GM12874 (cell line): Measurements from ENCODE around the gene PAFAH1B1.

Experiments
- TF ChIP-seq, protein P1 (sequence below): IDR thresholded peaks from 2 replicates; pipeline ENCODE4 v1.5.1; 2011; ENCODE audit warnings: low read depth, mild to moderate bottlenecking, control low read depth, low read length, moderate library complexity; ENCODE audit not compliant: insufficient read depth

The PAFAH1B1 gene

DNA sequence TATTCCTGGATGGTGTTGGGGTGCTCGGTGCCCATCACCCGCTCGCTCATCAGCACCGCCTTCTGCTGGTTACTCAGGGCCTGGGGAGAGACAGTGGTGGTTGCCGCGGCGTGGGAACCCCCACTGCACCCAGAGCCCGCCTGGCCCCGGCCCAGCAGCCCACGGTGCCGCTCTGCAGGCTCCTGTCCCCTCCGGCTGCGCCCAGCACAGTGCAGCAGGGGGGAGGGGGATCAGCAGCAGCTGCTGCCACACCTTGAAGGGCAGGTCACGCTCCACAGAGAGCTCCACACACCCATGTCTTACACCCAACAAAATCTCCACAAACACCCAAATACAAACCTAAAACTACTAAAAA is 99.3 kb downstream of the PAFAH1B1 start:
- TF ChIP-seq, protein P1, sequence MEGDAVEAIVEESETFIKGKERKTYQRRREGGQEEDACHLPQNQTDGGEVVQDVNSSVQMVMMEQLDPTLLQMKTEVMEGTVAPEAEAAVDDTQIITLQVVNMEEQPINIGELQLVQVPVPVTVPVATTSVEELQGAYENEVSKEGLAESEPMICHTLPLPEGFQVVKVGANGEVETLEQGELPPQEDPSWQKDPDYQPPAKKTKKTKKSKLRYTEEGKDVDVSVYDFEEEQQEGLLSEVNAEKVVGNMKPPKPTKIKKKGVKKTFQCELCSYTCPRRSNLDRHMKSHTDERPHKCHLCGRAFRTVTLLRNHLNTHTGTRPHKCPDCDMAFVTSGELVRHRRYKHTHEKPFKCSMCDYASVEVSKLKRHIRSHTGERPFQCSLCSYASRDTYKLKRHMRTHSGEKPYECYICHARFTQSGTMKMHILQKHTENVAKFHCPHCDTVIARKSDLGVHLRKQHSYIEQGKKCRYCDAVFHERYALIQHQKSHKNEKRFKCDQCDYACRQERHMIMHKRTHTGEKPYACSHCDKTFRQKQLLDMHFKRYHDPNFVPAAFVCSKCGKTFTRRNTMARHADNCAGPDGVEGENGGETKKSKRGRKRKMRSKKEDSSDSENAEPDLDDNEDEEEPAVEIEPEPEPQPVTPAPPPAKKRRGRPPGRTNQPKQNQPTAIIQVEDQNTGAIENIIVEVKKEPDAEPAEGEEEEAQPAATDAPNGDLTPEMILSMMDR = no peak

- TF ChIP-seq, protein P1 = no peak
Observed at GRCh38 chr17:2693561-2694380, 100.3 kb downstream of the PAFAH1B1 start.

- TF ChIP-seq, protein P1 = no peak
Observed at GRCh38 chr17:2694381-2695242, 101.2 kb downstream of the PAFAH1B1 start.

GRCh38 chr17:2695243-2695960 is 101.9 kb downstream of the PAFAH1B1 start:
- TF ChIP-seq, protein P1 = no peak

DNA sequence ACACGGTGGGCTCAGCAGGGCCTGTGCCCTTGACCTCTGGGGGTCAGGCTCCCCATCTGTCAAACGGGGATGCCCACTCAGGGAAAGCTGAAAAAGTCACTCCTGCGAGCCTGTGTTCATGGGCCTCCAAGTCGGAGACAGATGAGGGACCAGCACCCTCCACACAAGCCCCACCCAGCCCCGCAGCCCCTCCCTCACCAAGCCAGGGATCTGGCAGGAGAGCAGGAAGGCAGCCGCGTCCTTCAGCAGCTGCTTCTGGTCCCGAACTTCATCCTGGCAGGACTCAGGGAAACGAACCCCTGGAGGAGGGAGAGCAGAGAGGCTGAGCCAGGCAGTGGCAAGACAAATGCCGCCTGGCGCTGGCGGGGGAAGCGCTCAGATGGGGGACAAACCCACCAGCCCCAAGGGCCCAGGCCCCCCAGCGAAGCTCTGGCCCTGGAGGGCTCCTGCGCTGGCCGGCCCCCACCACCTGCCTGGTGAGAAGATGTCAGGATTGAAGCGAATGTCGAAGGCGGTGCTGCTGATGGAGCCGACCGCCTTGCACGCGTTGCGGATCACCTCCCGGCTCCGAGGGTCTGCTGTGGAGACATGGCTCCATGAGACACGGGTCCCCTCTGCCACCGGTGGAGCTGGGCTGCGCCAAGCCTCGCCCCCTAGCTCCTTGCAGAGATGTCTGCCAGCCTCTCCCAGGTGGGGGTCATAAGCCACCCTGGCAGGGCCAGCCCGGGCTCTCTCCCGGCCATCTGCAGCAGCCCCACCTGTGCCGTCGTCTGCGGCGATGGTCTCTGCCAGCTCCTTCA is 102.7 kb downstream of the PAFAH1B1 start:
- TF ChIP-seq, protein P1 = no peak

DNA sequence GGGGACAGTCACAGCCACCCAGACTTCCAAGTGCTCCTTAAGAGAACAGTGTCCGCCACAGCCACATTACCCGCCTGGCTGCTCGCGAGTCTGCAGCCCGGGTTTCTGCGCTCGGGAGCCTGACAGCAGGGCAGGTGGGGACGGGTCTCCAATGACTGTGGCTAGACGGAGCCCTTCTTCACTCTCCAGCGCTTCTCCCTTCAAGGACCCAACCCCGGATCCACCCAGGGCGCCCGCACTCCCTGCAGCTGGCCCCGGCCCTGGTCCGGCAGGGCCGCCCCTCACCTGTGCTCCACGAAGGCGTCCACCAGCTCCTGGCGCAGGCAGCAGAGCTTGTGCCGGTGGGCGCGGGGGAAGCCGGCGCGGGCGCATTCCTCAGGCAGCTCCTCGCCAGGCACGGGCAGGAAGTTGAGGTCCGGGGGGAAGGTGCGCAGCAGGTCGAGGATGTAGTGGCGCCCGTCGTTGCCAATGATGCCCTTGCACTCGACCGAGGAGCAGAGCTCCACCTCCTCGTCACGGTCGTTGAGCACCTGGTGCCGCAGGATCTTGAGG is 104.2 kb downstream of the PAFAH1B1 start:
- TF ChIP-seq, protein P1 = no peak
